ENCODE results near the gene IVL. TPM values are rescaled to one million over a fixed set of nuclear protein-coding genes. Genes with fewer than 3 reads are reported as not detected.
A peak's percentile ranks its signal among the peaks of the same experiment; 100 is the strongest.

Gene IVL
- total RNA-seq, 2 donors from 2014 or later: not detected

GRCh38 chr1:152884506-152884905, 23.8 kb upstream of the IVL start:
- Mint-ChIP-seq H3K36me3 (no peaks in the 10 kb centered on the region), H3K9me3 (no peaks in the 10 kb centered on the region), H3K27ac (no peak overlapping the region)
- ATAC-seq (no peak), DNase-seq (ENCODE audit: low spot score in 2 of 2) (no peak)

DNA sequence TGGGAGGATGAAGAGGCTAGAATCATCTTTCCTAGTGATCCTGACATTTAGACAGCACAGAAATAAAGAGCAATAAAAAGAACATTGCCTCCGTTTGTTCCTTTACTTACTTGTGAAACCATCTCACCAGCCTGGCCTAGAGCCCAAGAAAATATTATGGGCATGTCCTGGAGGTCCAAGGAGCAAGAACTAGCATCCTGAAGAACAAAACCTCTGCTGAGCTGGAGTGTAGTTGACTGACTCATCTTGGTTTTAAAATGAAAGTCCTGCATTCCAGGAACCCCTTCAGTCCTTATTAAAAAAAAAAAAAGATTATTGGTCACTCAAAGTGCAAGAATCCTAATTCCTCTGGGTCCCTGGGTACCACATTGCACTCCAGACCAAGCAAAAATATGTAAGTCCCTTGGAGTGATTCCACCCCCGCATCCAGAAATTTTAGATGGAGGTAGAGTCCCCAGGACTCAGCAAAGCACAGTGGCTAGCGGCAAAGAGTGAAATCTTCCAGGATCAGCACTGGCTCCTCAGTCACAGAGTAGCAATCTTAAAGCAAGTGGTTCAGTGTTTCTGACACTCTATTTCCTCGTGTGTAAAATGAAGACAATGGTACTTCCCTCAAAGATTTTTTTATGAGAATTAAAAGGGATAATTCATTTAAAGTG, 23.3 kb upstream of the IVL start:
- Mint-ChIP-seq H3K36me3 (no peaks in the 10 kb centered on the region), H3K27ac (no peak overlapping the region), H3K9me3 (no peaks in the 10 kb centered on the region)
- no peak for DNase-seq (ENCODE audit: low spot score in 2 of 2)
- no peak for ATAC-seq

DNA sequence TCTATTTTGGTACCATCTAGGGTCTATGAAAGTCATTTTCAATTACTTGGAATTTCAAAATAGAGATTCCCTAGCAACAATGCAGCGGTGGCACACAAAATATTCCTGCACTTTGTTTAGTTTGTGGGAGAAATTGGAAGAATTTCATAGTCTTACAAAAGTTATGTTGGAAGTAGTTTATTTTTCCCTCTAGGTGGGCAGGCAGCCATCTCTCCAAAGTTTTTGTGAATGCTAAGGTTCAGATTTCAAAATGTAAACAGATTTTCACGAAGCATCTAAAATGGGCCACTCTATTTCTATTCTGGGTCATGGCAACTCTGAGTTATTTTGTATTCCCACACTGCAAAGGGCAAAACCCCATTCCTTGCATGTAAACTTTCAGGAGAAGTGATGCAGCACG, 22.3 kb upstream of the IVL start:
- ATAC-seq (no peak), DNase-seq (ENCODE audit: low spot score in 2 of 2) (no peak)
- Mint-ChIP-seq H3K36me3 (no peaks in the 10 kb centered on the region), H3K27ac (no peak overlapping the region), H3K9me3 (no peaks in the 10 kb centered on the region)

- H3K27ac Mint-ChIP-seq: no peak overlapping the region
- no peaks in the 10 kb centered on the region for H3K9me3 Mint-ChIP-seq
- no peaks in the 10 kb centered on the region for H3K36me3 Mint-ChIP-seq
- DNase-seq (ENCODE audit: low spot score in 2 of 2) (no peak), ATAC-seq (no peak)
Observed at GRCh38 chr1:152886758-152887409, 21.5 kb upstream of the IVL start.

DNA sequence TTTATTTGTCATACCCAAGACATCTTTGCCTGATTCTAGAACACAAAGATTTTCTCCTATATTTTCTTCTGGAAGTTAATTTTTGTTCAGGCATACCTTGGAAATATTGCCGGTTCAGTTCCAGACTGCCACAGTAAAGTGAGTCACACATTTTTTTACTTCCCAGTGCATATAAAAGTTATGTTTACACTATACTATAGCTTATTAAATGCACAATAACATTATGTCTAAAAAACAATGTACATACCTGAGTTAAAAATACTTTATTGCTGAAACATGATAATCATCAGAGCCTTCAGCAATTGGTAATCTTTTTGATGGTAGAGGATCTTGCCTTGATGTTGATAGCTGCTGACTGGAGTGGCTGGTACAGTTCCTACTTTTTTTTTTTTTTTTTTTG, 20.2 kb upstream of the IVL start:
- DNase-seq (ENCODE audit: low spot score in 2 of 2): no peak
- H3K9me3 Mint-ChIP-seq: no peaks in the 10 kb centered on the region
- no peaks in the 10 kb centered on the region for H3K36me3 Mint-ChIP-seq
- H3K27ac Mint-ChIP-seq: no peak overlapping the region
- ATAC-seq: no peak

GRCh38 chr1:152899027-152899426, 9.3 kb upstream of the IVL start:
- DNase-seq (ENCODE audit: low spot score in 2 of 2) (no peak), ATAC-seq (no peak)
- no peak overlapping the region for H3K27ac Mint-ChIP-seq
- no peaks in the 10 kb centered on the region for H3K9me3 Mint-ChIP-seq
- H3K36me3 Mint-ChIP-seq: peaks cover 0 to 4% of the 10 kb centered on the region in 2 donors

- ATAC-seq (no peak), DNase-seq (ENCODE audit: low spot score in 2 of 2) (no peak)
- Mint-ChIP-seq H3K36me3 (peaks cover 0 to 4% of the 10 kb centered on the region in 2 donors), H3K27ac (no peak overlapping the region), H3K9me3 (no peaks in the 10 kb centered on the region)
Observed at GRCh38 chr1:152899883-152900282, 8.5 kb upstream of the IVL start.

GRCh38 chr1:152901631-152902030, 6.7 kb upstream of the IVL start:
- no peak for DNase-seq (ENCODE audit: low spot score in 2 of 2)
- H3K27ac Mint-ChIP-seq: no peak overlapping the region
- H3K36me3 Mint-ChIP-seq: no peaks in the 10 kb centered on the region
- no peaks in the 10 kb centered on the region for H3K9me3 Mint-ChIP-seq
- ATAC-seq: no peak

DNA sequence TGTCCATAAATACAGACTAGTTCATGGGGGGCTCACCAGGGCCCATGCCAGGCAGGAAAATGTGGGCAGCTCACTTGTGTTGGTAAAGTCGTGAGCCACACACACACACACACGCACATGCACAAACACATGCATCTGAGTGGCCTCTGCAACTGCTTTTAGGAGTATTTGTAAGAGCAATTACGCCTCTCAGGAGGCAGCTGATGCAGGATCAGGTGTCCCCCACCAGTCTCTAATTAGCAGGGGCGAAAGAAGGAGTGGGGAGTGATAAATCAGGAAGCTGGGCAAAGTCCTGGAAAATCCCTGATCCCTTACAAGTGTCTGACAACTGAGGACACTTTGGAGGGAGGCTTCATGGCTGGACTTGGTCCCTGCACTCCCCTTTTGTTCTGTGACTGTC, 5.7 kb upstream of the IVL start:
- ATAC-seq (no peak), DNase-seq (ENCODE audit: low spot score in 2 of 2) (no peak)
- H3K27ac Mint-ChIP-seq: no peak overlapping the region
- H3K9me3 Mint-ChIP-seq: no peaks in the 10 kb centered on the region
- no peaks in the 10 kb centered on the region for H3K36me3 Mint-ChIP-seq

DNA sequence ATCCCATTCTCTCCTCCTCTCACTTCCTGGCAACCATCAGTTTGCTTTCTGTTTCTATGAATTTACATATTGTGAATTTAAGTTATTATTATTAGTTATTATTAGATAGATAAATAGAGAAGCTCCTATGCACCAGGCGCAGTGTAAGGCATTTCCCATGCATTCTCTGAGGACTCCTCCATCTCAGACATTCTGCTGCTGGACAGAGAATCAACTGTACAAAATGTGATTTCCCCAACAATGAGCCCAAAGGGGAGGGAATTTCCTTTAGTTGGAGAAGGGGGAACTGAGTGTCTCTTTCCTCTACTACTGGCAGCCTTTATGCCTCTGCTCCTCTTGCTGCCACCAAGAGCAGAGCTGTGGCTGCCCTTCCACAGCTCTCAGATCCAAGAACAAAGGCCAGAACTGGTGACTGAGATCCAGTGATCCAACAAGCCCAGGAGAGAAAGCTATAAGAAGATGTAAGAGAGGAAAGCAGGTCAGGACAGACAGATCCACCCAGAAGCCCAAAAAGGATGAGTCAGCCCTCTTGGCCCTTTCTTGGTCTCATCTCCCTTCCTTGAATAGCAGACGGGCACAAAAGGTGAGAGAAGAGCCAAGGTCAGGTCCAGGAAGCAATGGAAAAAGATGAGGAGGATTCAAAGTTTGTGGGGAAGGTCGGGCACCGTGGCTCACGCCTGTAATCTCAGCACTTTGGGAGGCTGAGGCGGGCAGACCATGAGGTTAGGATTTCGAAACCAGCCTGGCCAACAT, 3.5 kb upstream of the IVL start:
- ATAC-seq (no peak), DNase-seq (ENCODE audit: low spot score in 2 of 2) (no peak)
- H3K27ac Mint-ChIP-seq: peak overlapping the region; percentile 45 to 70
- peaks cover 0 to 3% of the 10 kb centered on the region in 2 donors for H3K9me3 Mint-ChIP-seq
- H3K36me3 Mint-ChIP-seq: no peaks in the 10 kb centered on the region

DNA sequence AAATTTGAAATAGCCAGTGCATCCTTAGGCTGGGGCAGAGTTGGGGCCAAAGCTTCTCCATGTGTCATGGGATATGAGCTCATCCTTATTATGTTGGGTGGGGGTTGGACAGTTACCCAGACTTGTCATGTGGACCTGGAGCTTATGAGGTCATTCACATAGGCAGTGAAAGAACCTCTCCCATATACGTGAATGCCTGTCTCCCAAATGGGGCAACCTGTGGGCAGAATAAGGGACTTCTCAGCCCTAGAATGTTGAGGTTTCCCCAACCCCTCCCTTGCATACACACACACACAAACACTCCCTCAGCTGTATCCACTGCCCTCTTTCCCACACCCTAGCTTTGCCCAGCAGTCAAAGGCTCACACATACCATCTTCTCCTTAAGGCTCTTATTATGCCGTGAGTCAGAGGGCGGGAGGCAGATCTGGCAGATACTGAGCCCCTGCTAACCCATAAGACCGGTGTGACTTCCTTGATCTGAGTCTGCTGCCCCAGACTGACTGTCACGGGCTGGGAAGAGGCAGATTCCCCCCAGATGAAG, 2.3 kb upstream of the IVL start:
- Mint-ChIP-seq H3K36me3 (no peaks in the 10 kb centered on the region), H3K9me3 (peaks cover 0 to 5% of the 10 kb centered on the region in 2 donors), H3K27ac (no peak overlapping the region)
- ATAC-seq (no peak), DNase-seq (ENCODE audit: low spot score in 2 of 2) (no peak)

GRCh38 chr1:152909206-152909605, 860 bp downstream of the IVL start:
- Mint-ChIP-seq H3K27ac (no peak overlapping the region), H3K36me3 (no peaks in the 10 kb centered on the region), H3K9me3 (peaks cover 0 to 5% of the 10 kb centered on the region in 2 donors)
- no peak for DNase-seq (ENCODE audit: low spot score in 2 of 2)
- no peak for ATAC-seq

DNA sequence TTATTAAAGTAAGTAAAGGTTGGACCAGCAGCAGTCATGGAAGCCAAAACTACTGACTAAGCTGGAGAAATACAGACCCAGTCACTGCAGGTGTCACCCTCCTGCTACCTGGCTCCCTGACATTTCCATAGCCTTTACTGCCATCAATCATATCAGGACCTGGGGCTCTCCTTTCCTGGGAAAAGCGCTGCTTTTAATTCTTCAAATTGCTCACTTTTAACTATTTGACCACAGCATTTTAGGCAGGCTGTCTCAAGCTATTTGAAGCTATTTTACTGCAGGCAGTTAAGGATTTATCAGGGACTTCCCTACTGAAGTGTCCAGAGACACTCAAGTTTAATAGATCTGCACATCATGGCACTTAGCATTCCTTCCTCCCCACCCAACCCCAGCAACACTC, 4.1 kb downstream of the IVL start:
- Mint-ChIP-seq H3K36me3 (no peaks in the 10 kb centered on the region), H3K9me3 (peaks cover 0 to 5% of the 10 kb centered on the region in 2 donors), H3K27ac (no peak overlapping the region)
- DNase-seq (ENCODE audit: low spot score in 2 of 2) (no peak), ATAC-seq (no peak)

DNA sequence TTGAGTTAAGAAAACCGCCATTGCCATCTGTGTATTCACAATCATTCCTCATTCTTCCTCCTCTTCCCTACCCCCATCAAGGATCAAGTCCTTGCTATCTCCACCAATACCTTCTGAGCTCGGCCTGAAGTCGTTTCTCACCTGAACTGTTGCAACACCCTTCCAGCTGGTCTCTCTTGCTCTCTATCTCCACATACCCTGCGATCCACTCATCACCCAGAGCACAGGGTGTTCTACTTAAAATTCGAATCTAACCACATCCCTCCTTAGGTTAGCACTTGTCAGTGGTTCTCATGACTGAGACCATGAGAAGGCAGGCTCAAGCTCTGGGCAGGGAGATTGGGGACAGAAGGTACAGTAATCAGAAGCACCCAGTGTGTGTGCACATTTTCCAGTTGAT, 4.6 kb downstream of the IVL start:
- Mint-ChIP-seq H3K9me3 (peaks cover 0 to 5% of the 10 kb centered on the region in 2 donors), H3K36me3 (no peaks in the 10 kb centered on the region), H3K27ac (no peak overlapping the region)
- DNase-seq (ENCODE audit: low spot score in 2 of 2) (no peak), ATAC-seq (no peak)

DNA sequence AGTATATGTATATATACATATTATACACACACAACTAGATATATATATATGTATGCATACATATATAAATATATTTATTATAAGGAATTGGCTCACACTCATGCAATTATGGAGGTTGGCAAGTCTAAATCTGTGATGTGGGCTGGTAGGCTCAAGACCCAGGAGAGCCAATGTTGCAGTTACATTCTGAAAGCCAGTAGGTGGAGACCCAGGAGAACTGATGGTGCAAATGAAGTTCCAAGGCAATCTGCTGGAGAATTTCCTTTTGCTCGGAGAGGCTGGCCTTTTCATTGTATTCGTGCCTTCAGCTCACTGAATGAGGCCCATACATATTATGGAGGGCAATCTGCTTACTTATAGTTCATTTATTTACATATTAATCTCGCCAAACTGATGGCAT, 9.4 kb downstream of the IVL start:
- ATAC-seq: no peak
- Mint-ChIP-seq H3K27ac (no peak overlapping the region), H3K9me3 (no peaks in the 10 kb centered on the region), H3K36me3 (no peaks in the 10 kb centered on the region)
- no peak for DNase-seq (ENCODE audit: low spot score in 2 of 2)

DNA sequence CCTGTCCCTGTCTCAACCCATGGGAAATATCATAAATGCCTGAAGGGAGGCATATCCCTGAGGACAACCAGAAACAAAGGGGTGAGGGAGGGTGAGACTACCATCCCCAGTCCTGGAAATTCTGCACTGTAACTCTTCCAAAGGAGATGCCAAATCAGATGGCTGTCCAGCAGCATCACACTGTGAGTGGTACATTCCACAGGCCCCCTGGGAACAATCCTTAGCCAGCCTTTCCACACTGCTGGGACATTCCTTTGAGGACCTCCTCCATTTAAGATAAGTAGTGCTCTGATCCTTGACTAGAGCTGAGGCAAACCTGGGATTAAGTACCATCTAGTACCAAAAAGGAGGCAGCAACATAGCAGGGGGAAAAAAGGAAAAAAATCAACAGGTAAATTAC, 10.7 kb downstream of the IVL start:
- no peaks in the 10 kb centered on the region for H3K36me3 Mint-ChIP-seq
- DNase-seq (ENCODE audit: low spot score in 2 of 2): no peak
- no peak for ATAC-seq
- H3K27ac Mint-ChIP-seq: no peak overlapping the region
- no peaks in the 10 kb centered on the region for H3K9me3 Mint-ChIP-seq

DNA sequence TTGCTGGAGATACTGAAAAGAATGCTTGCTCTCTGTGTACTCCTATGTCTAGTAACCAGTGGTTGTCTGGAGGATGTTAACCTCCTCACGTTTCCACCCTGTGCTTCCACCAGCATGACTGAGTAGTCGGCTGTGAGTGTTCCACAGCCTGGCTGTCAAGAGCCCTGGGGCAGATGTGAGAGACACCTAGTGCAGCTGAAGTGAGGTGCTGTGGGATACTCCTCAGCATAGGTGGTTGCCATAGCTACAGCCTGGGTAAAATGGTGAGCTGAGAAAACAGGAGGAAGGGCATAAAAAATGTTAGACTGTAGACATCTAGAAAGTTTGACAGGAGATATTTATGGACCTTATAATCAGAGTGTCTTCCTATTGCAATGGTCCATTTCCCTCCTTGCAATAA, 15.8 kb downstream of the IVL start:
- Mint-ChIP-seq H3K9me3 (peaks cover 0 to 3% of the 10 kb centered on the region in 2 donors), H3K27ac (no peak overlapping the region), H3K36me3 (no peaks in the 10 kb centered on the region)
- ATAC-seq: no peak
- DNase-seq (ENCODE audit: low spot score in 2 of 2): no peak

Measured in activated naive CD4-positive, alpha-beta T cell treated with anti-CD3 and anti-CD28 coated beads, Interleukin-2, amount 50 U/mL, for 72 hours (primary cell).